Spleen (tissue), 11 donors: ENCODE data around the gene ZMYM2. TPM values are rescaled to one million over a fixed set of nuclear protein-coding genes. Genes with fewer than 3 reads are reported as not detected.

Experiments used
- DNase-seq: peaks from one replicate; pipeline ENCODE4 v3.0.0-alpha.2; 2020
- H3K27ac ChIP-seq, 8 donors: fragments of 200-600 bp; sonication (generic) in 7 of 8; 1 replicate in 4 of 8; 2 replicates in 4 of 8; pipeline versions ENCODE4 v1.5.0 to v1.8.0; 2016 to 2021; ENCODE audit warnings: inconsistent platforms in 4 of 8, mild to moderate bottlenecking in 4 of 8, moderate library complexity in 1 of 8
- H3K27me3 ChIP-seq, 7 donors: fragments of 200-600 bp; sonication (generic) in 6 of 7; replicated peaks in 1 of 7; 1 replicate in 4 of 7; 2 replicates in 3 of 7; pipeline versions ENCODE4 v1.5.0 to v1.8.0; 2016 to 2021; ENCODE audit warnings: inconsistent platforms in 3 of 7, mild to moderate bottlenecking in 1 of 7
- H3K36me3 ChIP-seq, 6 donors: fragments of 200-600 bp; sonication (generic) in 5 of 6; 1 replicate in 4 of 6; 2 replicates in 2 of 6; pipeline versions ENCODE4 v1.5.0 to v1.8.0; 2016 to 2021; ENCODE audit warnings: inconsistent platforms in 2 of 6
- H3K4me1 ChIP-seq, 6 donors: fragments of 200-600 bp; sonication (generic) in 5 of 6; 1 replicate in 3 of 6; 2 replicates in 3 of 6; pipeline versions ENCODE4 v1.5.0 to v1.8.0; 2016 to 2021; ENCODE audit warnings: inconsistent platforms in 3 of 6
- H3K4me3 ChIP-seq, 8 donors: fragments of 200-600 bp; sonication (generic) in 7 of 8; 1 replicate in 4 of 8; 2 replicates in 4 of 8; pipeline versions ENCODE4 v1.5.0 to v1.8.0; 2016 to 2021; ENCODE audit warnings: inconsistent platforms in 4 of 8, mild to moderate bottlenecking in 4 of 8, moderate library complexity in 2 of 8
- H3K9me3 ChIP-seq, 8 donors: fragments of 200-600 bp; sonication (generic) in 7 of 8; 1 replicate in 4 of 8; 2 replicates in 4 of 8; pipeline versions ENCODE4 v1.5.0 to v1.8.0; 2016 to 2021; ENCODE audit warnings: inconsistent platforms in 4 of 8
- POLR2A ChIP-seq, 3 donors: fragments of 450-650 bp; IDR thresholded peaks; one replicate each; pipeline ENCODE4 v1.5.1; 2017; ENCODE audit warnings: antibody characterized with exemption in 3 of 3, mild to moderate bottlenecking in 1 of 3
- POLR2AphosphoS5 ChIP-seq, 3 donors: sonication (generic); formaldehyde crosslinking; IDR thresholded peaks; one replicate each; pipeline ENCODE4 v1.5.1; 2017; ENCODE audit warnings: antibody characterized with exemption in 3 of 3
- WGBS, 5 donors: extraction: QIAGEN DNeasy Blood & Tissue Kit in 3 of 5; methylation state at CpG; one replicate each; pipeline versions ENCODE4 v1.1.5 to v1.1.7; 2013 to 2018; 5-methylcytosine and 5-hydroxymethylcytosine counted together
- intact Hi-C: fragments of 100-400 bp; cut with DNase I; formaldehyde crosslinking; loops from one replicate; pipeline ENCODE4 v1.15.0; 2023; ENCODE audit warnings: low total_unique reads
- polyA plus RNA-seq, 3 donors: library from polyadenylated mRNA; stranded (reverse); fragments of 200-250 nt; gene quantifications; one replicate each; pipeline ENCODE4 v1.2.1, GENCODE V29; 2013
- total RNA-seq, 7 donors: library from RNA; depleted of rRNA in 3 of 7; stranded (reverse); fragments of >200 nt in 3 of 7; fragmentation: NEBNext Ultra II Directional in 4 of 7; extraction: Animal tissue kit (Norgen Biotek cat#: 25700) in 4 of 7; gene quantifications; one replicate each; pipeline versions ENCODE4 v1.1.0 to v1.2.1, GENCODE V29; 2016 to 2021
- TF ChIP-seq, protein P1 (sequence below), 11 experiments: fragments of 200-600 bp in 7 of 11; fragments of 450-650 bp in 4 of 11; sonication (generic) in 4 of 11; IDR thresholded peaks in 8 of 11; conservative IDR thresholded peaks in 3 of 11; 1 replicate in 7 of 11; 2 replicates in 4 of 11; pipeline versions ENCODE4 v1.4.0 to v1.8.0; 2016 to 2021; ENCODE audit warnings: antibody characterized with exemption in 11 of 11, inconsistent platforms in 4 of 11, mild to moderate bottlenecking in 1 of 11
- donor health status: healthy with polysubstance abuse.
- donor health status: DM: no; HTN: no; CAD: no; lungs with moderate emphysema.
- donor health status: DM: no; HTN: no; CAD: no.
- donor health status: Bipolar disorder and iron deficiency.
- donor health status: healthy.
- donor health status: DM: no; HTN: no; CAD: no.
- donor health status: DM: yes; HTN: yes; CAD: no.

The ZMYM2 gene
- total and polyA plus RNA-seq, 10 donors, result 17.8 to 125 (median 94.6) TPM

- Histone ChIP-seq H3K9me3 (no peaks in the 10 kb centered on the region), H3K4me1 (peaks cover 0 to 13% (median 9%) of the 10 kb centered on the region in 6 donors), H3K27me3 (peaks cover 0 to 12% (median 0%) of the 10 kb centered on the region in 7 donors), H3K36me3 (no peaks in the 10 kb centered on the region), H3K27ac (no peak overlapping the region), H3K4me3 (no peak overlapping the region)
- 82 to 92% (median 84%) methylated on average over 10 of the region's 10 CpGs for WGBS, 5 donors
- DNase-seq, result no peak
- TF ChIP-seq POLR2AphosphoS5 (IDR thresholded peaks at IDR 0.05), result no peak
- TF ChIP-seq POLR2A (IDR thresholded peaks at IDR 0.05), result no peak
- TF ChIP-seq, protein P1, sequence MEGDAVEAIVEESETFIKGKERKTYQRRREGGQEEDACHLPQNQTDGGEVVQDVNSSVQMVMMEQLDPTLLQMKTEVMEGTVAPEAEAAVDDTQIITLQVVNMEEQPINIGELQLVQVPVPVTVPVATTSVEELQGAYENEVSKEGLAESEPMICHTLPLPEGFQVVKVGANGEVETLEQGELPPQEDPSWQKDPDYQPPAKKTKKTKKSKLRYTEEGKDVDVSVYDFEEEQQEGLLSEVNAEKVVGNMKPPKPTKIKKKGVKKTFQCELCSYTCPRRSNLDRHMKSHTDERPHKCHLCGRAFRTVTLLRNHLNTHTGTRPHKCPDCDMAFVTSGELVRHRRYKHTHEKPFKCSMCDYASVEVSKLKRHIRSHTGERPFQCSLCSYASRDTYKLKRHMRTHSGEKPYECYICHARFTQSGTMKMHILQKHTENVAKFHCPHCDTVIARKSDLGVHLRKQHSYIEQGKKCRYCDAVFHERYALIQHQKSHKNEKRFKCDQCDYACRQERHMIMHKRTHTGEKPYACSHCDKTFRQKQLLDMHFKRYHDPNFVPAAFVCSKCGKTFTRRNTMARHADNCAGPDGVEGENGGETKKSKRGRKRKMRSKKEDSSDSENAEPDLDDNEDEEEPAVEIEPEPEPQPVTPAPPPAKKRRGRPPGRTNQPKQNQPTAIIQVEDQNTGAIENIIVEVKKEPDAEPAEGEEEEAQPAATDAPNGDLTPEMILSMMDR (IDR thresholded peaks at IDR 0.05 in 8 of 11, conservative IDR thresholded peaks at IDR 0.05 in 3 of 11), result no peak
- intact Hi-C loops, result no loop called here
These were observed 155.6 kb downstream of the ZMYM2 start for GRCh38 chr13:20114066-20114610.

DNA sequence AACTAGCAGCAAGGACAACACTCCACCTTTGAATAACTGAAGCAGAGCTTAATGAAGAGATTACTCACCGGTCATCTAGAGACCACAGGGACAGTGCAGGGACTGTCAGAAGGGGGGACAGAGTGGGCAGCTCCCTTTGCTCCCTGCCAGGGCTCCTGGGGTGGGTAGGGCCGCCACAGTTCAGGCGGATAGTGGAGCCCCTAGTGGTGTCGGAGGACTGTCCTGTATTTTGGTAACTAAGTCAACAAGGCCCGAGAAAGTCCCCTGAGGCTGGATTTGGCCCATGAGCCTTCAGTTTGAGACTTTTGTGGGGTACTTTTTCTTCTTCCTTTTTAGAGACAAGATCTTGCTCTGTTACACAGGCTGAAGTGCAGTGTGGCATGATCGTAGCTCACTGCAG lies 157.7 kb downstream of the ZMYM2 start:
- WGBS, 5 donors, result 90 to 98% (median 94%) methylated on average over 6 of the region's 6 CpGs
- intact Hi-C loops, result no loop called here

DNA sequence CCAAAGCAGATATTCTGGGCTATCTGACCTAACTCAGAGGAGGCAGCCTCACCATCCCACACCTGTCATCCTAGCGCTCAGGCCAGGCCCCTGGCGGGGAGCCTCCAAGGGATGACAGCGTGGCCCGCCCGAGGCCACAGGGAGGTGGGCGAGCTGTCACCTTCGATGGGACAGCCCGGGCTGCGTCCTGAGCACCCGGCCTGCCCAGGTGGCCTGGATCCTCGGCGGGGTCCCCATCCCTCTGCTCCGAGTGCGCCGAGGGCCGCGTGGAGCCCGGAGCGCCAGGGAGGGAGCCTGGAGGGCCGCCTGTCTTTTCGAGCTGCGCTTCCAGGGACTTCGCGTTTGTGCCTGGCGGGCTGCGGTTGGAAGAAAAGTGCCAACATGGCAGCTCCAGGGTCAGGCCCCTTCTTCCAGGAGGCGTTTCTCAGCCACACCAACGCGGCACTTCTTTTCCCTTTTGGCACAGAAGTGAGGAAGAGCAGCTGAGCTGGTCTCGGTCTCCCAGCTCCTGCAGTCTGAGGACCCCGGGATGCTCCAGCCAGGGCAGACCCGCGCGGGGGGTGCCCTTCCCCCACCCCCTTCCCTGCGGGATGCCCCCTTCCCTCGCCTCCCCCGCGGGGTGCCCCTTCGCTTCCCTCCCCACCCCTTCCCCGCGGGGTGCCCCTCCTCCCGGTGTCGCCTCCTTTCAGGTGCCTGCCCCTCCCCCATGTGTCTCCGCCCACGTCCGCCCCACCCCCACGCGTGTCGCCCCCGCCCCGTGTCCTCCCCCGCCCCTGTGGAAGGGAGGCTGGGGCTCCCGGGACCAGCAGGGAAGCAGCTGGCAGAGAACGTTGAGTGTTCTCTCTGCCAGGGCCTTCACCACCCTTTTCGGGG lies 160.0 kb downstream of the ZMYM2 start:
- TF ChIP-seq POLR2A (IDR thresholded peaks at IDR 0.05), result no peak
- TF ChIP-seq, protein P1 (IDR thresholded peaks at IDR 0.05 in 8 of 11, conservative IDR thresholded peaks at IDR 0.05 in 3 of 11), result peak in 2 of 11 experiments; percentile 16 to 17

More for the DNA sequence above, 157.7 kb downstream of the ZMYM2 start:
- Histone ChIP-seq H3K4me3 (no peak overlapping the region), H3K4me1 (peaks cover 0 to 29% (median 14%) of the 10 kb centered on the region in 6 donors), H3K36me3 (no peaks in the 10 kb centered on the region), H3K27ac (no peak overlapping the region), H3K9me3 (no peaks in the 10 kb centered on the region), H3K27me3 (peaks cover 0 to 13% (median 0%) of the 10 kb centered on the region in 7 donors)
- no peak for DNase-seq
- TF ChIP-seq POLR2AphosphoS5 (IDR thresholded peaks at IDR 0.05), result no peak
- TF ChIP-seq, protein P1 (IDR thresholded peaks at IDR 0.05 in 8 of 11, conservative IDR thresholded peaks at IDR 0.05 in 3 of 11), result no peak
- no peak for TF ChIP-seq POLR2A (IDR thresholded peaks at IDR 0.05)

GRCh38 chr13:20119960-20120359 lies 161.4 kb downstream of the ZMYM2 start:
- H3K4me3 ChIP-seq, result peak overlapping the region in 4 of 8 donors; percentile 28 to 81 (median 36)
- no peaks in the 10 kb centered on the region for H3K9me3 ChIP-seq
- peaks cover 0 to 24% (median 4%) of the 10 kb centered on the region in 7 donors for H3K27me3 ChIP-seq
- peaks cover 0 to 29% (median 14%) of the 10 kb centered on the region in 6 donors for H3K4me1 ChIP-seq
- no peak for TF ChIP-seq POLR2AphosphoS5 (IDR thresholded peaks at IDR 0.05)
- TF ChIP-seq POLR2A (IDR thresholded peaks at IDR 0.05), result no peak
- TF ChIP-seq, protein P1 (IDR thresholded peaks at IDR 0.05 in 8 of 11, conservative IDR thresholded peaks at IDR 0.05 in 3 of 11), result no peak
- peak overlapping the region in 6 of 8 donors; percentile 27 to 86 (median 70) for H3K27ac ChIP-seq
- 58 to 86% (median 78%) methylated on average over 3 of the region's 3 CpGs for WGBS, 5 donors
- intact Hi-C loops, result no loop called here
- no peaks in the 10 kb centered on the region for H3K36me3 ChIP-seq
- DNase-seq, result no peak

More for the DNA sequence above, 160.0 kb downstream of the ZMYM2 start:
- peaks cover 0 to 18% (median 0%) of the 10 kb centered on the region in 7 donors for H3K27me3 ChIP-seq
- H3K4me3 ChIP-seq, result peak overlapping the region; percentile 42 to 81 (median 57)
- H3K4me1 ChIP-seq, result peaks cover 0 to 29% (median 14%) of the 10 kb centered on the region in 6 donors
- no peaks in the 10 kb centered on the region for H3K36me3 ChIP-seq
- intact Hi-C loops, result no loop called here
- DNase-seq, result peak; percentile 80
- H3K27ac ChIP-seq, result peak overlapping the region in 6 of 8 donors; percentile 53 to 86 (median 70)
- H3K9me3 ChIP-seq, result no peaks in the 10 kb centered on the region
- WGBS, 5 donors, result 2 to 7% (median 3%) methylated on average over 35 to 54 of the region's 55 CpGs
